ENCODE data around the gene CC2D1A.

GRCh38 chr19:13942023-13942684 lies 36.2 kb downstream of the CC2D1A start:
- TF ChIP-seq CTCF (IDR thresholded peaks at IDR 0.05 in 4 of 5, conservative IDR thresholded peaks at IDR 0.05 in 1 of 5), result no peak
- no peak for TF ChIP-seq POLR2A (IDR thresholded peaks at IDR 0.05)
